RKO (cell line): Measurements from ENCODE around the gene GPAT3.
"Not testable (repeated sequence)": the region's sequence is repeated elsewhere in the genome, so short reads cannot be mapped to it uniquely, and the experiment has no call there.

Experiments used
- DNase-seq: peaks from one replicate; pipeline ENCODE4 v3.0.0-alpha.2; 2016; ENCODE audit warnings: low spot score

GPAT3 gene

DNA sequence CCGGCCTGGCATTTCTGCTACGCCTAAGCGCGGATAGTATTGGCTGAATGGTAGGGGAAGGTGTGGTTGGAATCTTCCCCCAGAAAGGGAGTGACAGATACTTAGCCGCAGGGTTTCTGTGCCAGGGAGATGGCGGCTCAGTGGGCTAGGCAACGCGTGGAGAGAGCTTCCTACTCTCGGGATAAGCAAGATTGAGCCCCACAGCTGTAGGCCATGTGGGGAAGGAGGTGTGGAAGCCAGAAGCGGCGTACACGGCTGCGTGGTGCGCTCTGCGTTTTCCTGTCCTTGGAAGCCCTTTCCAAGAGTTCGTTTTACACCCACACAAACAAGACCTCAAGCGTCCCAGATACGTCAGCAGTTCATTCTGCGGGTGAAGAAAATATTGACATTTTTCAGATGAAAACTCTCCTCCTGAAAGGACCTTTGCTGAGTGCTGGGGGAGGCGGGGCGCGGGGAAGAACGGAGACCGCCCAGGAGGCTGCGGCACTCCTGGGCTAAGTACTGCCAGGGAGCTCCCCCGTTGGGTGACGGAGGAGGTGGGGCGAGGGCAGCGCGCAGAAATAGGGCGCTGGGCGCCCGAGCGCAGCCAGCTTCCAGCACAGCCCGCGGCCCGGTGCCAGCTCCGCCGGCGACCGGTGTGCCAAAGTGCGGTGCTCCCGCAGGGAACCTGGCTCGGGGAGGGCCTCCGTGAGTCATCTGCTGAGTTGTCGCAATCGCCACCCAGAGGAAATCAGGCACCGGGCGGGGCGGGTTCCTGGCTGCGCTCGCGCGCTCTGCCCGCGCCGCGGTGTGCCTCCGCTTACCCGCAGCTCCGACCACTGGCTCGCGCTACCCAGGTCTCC is at the start of gene GPAT3:
GPAT3 (plus strand) TSS at position 589 of the 842 bp plus-strand sequence. CDS start 515 bp downstream, outside the sequence.
- peak; percentile 84 for DNase-seq

GRCh38 chr4:83486457-83487129 is 49.3 kb upstream of the GPAT3 start:
- DNase-seq, result no peak

- DNase-seq, result no peak
Observed at GRCh38 chr4:83489711-83490326, 46.1 kb upstream of the GPAT3 start.

- peak; percentile 62 for DNase-seq
Observed at GRCh38 chr4:83490876-83491450, 44.9 kb upstream of the GPAT3 start.

GRCh38 chr4:83496085-83496917 is 39.6 kb upstream of the GPAT3 start:
- not testable (repeated sequence) for DNase-seq

- DNase-seq, result no peak
Observed at GRCh38 chr4:83498187-83498586, 37.7 kb upstream of the GPAT3 start.

- not testable (repeated sequence) for DNase-seq
Observed at GRCh38 chr4:83501671-83502070, 34.2 kb upstream of the GPAT3 start.

DNA sequence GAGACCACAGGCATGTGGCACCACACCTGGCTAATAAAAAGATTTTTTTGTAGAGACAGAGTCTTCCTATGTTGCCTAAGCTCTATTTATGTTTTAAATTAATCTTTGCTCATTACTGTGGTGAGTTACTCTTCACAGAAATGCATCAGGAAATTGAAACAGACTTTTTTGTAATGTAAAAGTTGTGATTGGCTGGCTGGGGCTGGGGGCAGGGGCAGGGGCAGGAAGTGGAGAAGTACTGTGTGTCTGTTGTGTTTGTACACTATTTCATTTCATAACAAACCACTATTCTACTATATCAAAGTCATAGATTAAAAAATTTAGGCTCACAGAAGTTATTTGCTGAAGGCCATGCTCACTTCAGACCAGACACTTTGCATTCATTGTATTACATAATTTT is 31.9 kb upstream of the GPAT3 start:
- no peak for DNase-seq

DNA sequence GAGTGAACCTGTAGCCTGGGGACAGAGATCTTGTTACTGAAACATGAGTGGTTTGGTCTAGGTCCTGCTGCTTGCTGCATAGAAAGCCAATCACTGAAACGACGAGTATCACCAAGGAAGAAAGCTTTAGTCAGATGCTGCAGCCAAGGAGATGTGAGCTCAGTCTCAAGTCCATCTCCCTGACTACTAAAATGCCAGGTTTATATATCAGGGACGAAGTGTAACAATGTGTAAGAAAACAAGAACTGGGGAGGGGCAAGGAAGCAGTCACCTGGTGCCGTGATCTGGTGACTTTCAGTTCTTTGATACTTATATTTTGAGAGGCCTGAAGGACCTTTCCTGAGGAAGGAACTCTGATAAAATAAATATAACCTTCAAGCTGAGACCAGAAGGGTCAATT is 31.4 kb upstream of the GPAT3 start:
- DNase-seq, result no peak

DNA sequence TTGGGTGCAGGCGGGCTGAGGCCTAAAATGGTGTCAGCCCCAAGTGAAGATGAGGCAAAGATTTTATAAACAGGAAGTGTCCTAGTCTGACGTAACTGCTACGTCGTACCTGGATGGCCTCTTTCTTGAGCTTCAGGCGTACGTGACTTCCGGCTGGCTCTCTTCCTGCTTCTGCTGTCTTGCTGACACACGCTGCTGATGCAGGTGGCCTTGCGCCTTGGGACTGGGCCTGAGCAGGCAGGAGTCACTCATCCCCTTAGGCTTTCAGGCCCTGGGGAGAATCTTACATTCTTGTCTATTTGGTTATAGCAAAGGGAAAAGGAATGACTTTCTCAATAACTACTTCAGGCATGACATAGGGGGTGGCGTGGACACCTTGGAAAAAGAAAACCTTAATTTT is 30.9 kb upstream of the GPAT3 start:
- no peak for DNase-seq

DNA sequence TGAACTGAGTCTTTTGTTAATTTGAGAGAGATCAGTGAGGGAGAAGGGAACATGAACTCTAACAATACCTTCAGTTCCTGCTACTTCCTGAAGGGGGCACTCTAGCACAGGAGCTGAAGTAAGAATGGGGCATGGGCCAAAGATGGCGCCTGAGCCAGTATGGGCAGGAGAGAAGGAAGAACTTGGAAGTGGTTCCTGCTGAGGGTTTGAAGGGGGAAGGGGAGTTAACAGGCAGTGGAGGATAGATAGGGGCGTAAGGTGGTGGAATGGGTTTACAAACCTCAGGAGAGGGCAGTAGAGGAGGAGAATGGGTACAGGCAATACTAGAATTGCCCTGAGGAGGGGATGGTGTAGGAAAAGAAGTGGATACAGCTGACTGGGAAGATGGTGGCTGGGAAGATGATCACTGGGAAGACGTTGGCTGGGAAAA is 26.7 kb upstream of the GPAT3 start:
- DNase-seq, result peak; percentile 27

DNA sequence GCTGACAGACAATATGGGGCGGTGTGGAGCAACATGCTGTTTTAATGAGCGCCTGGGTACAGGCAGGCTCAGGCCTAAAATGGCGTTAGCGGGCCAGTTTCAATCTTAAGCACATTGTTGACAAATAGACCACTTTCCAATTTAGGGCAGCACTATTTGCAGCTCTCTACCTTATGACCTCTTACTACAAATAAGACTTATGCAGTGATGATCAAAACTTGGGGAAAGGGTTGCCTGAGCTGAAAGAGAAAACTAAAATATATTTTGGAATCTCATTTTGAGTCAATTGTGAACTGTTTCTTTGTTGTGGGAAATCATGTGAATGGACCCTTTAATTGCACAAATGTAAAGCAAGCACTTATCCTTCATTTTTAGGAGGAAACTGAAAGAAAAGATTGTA is 25.5 kb upstream of the GPAT3 start:
- no peak for DNase-seq

DNA sequence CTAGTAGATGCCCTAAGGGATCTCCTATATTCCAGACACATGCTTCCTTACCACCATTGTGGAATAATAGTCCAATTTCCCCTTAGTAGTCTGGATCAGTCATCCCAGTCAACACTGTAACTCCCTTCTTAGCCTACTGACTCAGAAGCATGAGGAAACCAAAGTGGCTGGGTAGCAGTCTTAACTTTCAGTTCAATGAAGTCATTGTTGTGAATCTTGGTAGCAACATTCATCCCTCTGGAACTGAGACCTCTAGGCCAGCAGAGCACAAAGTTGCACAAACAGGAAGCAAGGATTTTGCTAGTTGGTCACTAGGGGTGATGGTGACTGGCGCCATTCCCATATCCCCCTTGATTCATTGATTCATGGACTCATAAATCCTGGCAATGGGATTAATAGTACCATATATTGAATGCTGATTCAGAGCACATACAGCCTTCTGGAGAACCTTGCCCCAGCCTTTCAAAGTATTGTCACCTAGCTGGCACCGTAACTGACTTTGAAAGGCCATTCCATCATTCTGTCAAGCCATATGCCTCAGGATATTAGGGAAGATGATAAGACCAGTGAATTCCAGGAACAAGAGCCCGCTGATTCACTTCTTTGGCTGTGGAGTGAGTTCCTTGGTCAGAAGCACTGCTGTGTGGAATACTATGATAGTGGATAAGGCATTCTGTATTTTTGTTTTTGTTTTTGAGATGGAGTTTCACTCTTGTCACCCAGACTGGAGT is 19.7 kb upstream of the GPAT3 start:
- DNase-seq, result peak; percentile 36

- DNase-seq, result no peak
Observed at GRCh38 chr4:83522239-83522638, 13.7 kb upstream of the GPAT3 start.

DNA sequence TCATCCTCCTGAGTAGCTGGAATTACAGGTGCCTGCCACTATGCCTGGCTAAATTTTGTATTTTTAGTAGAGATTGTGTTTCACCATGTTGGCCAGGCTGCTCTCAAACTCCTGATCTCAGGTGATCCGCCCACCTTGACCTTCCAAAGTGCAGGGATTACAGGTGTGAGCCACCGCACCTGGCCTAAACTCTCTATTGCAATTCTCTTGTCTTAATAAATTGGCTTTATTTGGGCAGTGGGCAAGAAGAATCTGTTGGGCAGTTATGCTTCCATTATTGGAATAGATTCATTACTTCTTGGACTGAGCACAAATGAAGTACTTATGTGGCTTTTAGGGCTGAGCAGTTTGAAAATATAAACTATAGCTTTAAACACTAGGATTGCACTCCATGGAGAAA is 8.2 kb upstream of the GPAT3 start:
- no peak for DNase-seq

GRCh38 chr4:83536362-83537272 is 709 bp downstream of the GPAT3 start:
- DNase-seq, result no peak

DNA sequence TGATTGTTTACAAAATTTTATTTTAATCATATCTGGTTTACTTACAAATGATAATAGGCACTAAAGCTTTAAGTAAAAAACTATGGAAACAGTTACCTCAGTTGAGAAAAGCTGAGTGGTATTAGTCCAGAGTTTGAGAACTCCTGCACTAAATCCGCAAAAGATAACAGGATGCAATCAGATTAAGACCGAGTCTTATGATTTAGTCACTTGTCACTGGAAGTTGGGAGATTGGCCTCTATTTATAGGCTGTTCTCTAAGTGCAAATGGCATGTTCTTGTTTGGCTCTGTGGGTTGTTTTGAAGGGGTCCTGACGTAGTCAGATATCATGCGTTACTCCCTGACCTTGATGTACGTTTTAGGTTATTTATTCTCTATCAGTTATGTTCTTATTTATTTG is 6.3 kb downstream of the GPAT3 start:
- no peak for DNase-seq

DNA sequence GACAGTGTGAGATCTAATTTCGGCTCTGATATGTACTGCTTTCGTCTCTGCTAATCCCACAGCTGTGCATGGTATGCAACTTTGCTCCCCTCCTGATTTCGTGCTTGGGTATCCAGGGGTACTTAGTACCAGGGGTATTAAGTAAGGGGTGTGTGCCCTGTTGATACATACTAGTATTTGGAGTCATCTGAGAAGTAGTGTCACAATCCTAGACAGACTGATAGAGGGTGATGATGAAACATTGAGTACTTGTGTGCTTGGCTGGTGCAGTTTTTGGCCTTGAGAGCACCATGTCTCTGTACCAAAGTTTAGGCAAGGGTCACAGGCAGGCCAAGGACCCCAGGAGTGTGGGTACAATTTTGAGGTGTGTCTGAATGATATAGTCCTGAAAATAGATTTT is 10.9 kb downstream of the GPAT3 start:
- no peak for DNase-seq

DNA sequence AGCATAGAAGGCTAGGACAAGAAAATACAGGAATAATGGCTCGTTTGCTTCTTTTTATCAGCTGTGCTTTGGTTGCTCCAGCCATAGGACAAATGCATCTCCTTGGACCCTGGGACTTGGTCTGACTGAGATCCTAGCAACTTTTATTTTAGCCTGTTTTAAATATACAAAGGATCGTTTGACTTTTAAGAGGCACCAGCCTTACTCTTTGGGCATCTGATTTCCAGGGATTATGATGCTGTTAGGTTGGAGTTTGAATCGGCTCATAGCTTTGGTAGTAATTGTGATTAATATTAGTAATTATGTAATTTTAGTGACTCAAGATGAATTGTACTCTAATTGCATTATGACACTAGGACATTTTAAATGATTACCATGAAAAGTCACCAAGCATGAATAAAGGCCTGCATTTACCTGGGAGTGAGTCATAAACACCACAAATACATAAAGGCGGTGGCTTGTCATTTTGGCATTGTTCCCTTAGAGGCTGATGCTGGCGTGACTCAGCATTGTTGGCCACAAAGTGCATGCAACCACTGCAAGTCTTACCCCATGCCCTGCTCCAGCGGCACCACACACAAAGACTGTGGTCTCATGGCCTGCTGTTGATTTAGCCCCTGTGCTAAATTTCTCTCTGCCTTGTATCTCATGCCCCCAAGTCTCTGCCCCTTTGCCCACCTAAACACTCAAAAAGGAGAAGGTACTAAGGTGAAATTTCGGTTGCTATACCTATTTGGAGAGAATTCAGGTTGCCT is 12.4 kb downstream of the GPAT3 start:
- peak; percentile 99 for DNase-seq
